ENCODE measurements around the gene GPC5.

- no peak for TF ChIP-seq TAF1 (IDR thresholded peaks at IDR 0.05; ENCODE audit: borderline replicate concordance, insufficient read depth, low read length)
- TF ChIP-seq REST (IDR thresholded peaks at IDR 0.05; ENCODE audit: insufficient read depth in 1 of 2, low read depth in 2 of 2, low read length in 2 of 2), result no peak
- TF ChIP-seq POLR2AphosphoS5 (IDR thresholded peaks at IDR 0.05; ENCODE audit: low read depth, low read length), result no peak
- no peak for TF ChIP-seq SIN3A (IDR thresholded peaks at IDR 0.05; ENCODE audit: borderline replicate concordance, insufficient read depth, low read length)
Measured at GRCh38 chr13:92074658-92075057, 676.2 kb downstream of the GPC5 start.

All from PFSK-1 (cell line).